GM18909 (cell line): Measurements from ENCODE around the gene TNIK.

Source experiments
- ATAC-seq: cut with Tn5 transposase; IDR thresholded peaks from one replicate; pipeline ENCODE4 v1.9.1; 2021; ENCODE audit warnings: mild to moderate bottlenecking; ENCODE audit not compliant: unreplicated experiment, poor library complexity

TNIK gene

DNA sequence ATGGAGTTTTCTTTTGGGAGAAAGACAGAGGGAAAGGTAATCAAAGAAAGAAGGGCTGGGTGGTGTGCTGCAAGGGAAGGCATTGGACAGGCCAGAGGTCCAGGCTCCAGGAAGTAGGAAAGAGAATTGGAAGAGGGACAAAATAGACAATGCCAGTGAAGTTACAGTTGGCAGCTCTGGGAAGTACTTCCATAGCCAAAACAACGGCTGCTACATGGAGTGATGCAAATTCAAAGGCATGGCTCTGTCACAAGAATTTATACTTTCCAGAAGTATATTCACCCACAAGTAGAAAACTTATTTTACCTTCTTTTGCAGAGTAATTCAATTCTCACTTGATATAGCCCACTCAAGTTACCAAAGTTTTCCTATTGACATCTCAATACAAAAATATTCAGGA, 191.5 kb downstream of the TNIK start:
- no peak for ATAC-seq

GRCh38 chr3:171267104-171267503, 193.1 kb downstream of the TNIK start:
- no peak for ATAC-seq

- ATAC-seq = no peak
Observed at GRCh38 chr3:171266740-171267073, 193.5 kb downstream of the TNIK start.

GRCh38 chr3:171266034-171266739, 194.0 kb downstream of the TNIK start:
- no peak for ATAC-seq

DNA sequence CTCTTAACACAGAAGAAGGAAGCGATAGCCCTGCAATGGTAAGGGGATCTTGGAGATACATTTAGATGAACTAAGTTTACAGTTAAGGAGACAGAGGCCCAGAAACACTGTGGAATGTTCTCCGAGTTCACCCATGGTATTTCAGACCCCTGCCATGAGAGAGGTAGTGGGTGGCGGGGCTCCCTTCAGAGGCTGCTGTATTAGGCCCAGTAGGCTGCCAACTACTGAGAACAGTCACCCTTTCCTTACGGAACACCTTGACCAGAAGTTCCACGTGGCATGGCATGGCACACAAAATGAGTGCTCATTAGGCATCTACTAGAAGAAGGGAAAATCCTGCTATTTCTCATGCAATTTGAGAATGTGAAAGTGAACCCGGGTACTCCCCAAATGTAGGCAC, 195.4 kb downstream of the TNIK start:
- ATAC-seq = no peak

DNA sequence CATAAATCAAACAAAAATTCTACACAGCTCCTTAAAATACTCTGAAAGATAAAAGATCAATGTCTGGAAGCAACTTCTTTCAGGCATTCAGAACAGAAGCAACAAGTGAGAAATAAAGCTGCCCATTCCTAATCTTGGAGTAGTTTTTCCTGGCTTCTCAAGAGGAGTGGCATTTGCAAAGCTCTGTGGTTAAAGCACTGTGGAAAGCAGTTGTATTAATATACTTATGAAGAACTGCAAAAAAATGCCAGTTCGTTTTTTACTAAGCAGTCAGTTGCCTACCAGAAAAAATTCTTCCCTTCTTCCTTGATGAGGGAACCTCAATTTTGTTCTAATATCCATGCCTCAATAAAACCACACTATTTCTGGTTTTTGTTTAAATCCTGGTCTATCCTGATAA, 197.8 kb downstream of the TNIK start:
- no peak for ATAC-seq

DNA sequence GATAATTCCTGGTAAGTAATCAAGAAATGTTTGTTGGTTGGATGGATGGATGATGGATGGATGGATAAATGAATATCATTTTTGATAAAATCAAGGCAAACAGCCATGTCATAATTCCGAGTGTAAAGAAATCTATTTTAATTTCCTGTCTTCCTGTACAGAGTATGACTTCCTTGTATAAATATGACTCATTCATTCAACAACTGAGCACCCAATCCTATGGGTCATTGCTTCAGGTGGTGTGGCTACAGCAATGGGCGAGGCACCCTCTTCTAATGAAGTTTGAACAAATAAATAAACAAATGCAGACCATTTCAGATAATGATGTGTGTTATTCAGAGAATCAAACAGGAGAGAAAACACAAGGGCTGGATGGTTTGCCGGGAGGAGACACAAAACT, 198.7 kb downstream of the TNIK start:
- ATAC-seq = no peak

DNA sequence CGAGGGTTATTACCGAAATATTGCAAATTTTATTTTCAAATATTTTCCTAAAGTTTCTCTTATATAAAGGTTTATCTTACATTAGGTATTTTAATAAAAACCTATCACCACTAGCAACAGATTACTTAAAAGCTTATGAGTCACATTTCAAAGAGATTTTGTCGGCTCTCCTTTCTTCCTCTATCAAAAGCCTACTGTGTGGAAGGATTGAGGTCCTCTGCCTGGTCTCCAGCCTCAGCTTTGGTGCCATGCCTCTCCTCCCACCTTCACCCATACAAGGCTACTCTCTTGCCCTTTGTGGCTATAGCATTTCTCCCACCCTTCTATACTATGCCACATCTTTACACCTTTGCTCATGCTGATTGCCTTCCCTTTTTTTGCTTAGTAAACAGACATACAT, 199.3 kb downstream of the TNIK start:
- no peak for ATAC-seq

GRCh38 chr3:171260466-171260865, 199.7 kb downstream of the TNIK start:
- no peak for ATAC-seq

- ATAC-seq = no peak
Observed at GRCh38 chr3:171258316-171258715, 201.9 kb downstream of the TNIK start.

DNA sequence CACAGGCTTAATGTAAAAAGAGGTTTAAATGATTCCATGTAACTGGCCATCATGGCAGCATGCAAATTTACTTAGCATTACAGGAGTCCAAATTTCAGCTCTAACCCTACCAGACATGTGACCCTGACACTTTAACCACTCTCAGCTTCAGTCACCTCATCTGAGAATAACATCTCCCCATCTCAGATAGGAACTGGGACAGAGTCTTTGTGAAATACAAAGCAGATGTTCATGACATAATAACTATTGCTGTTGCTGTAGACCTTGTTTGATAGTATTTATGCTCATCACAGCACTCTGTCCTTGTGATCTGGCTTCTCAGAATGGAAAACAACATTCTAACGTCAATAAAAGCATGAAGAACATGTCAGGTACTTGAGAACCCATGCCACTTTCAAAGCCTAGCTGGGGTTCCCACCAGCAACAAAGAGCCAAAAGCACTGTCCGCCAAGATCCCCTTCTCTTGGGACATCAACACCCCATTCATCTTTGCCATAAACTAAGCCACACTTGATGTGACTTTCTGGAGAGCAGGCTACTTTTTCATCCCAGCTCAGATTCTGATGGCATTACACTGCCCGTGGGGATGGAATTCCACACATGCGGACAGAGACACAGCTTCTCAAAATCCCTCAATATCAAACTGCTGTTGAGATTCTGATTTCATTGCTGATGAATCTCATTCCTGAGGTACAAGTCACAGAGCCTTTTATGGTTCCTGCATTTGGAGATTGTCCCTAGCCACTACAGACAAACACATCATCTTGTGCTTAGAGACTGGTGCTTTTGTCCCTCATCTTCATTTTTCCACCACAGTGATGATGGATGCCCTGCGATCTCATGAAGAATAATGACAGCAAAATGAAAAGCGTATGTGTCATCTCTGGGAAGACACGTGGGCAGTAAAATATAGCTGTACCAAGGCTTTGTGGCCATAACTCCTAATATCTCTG, 202.7 kb downstream of the TNIK start:
- ATAC-seq = peak; percentile 75

- peak; percentile 8 for ATAC-seq
Observed at GRCh38 chr3:171256445-171257250, 203.6 kb downstream of the TNIK start.

DNA sequence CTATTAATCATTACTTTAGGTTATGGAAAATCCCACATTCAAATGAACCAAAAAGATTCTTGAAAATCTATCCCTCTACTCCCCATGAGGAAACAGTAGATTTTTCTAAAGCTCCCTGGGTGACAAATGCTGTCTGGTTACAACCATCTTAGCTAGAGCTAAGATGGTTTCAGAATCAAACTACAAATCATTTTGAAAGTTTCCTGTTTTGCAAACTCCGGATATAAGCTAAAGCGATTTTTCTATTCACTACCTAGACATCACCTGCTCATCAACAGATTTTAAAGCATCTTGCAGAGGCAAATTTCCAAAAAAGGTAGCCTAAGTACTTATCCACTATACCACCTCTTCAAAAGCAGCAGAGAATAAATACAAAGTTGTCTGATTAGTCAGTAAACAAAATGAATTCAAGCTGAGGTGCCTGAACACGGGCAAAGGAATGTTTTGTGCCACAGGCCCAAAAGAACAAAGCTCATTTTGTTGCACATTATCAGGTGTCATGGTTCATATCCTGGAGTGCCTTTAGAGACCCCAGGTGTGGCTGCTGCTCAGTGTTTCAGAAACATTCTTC, 204.9 kb downstream of the TNIK start:
- ATAC-seq = peak; percentile 63

DNA sequence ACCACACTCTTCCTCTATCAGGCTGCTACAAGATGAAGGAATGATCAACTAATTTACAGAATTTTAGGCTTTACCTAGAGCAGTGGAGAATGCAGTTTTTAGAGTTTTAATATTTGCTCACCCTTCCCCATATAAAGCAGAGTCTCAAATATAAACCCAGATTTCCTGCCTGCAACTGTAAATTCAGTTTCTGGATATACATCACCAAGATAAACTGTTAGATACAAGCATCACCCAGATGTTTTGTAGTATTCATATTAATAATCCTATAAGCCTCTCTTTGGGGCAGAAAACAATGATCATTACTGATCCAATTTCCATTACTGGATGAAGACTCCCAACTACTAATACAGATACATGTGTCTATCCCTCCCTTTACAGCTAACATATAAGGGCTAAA, 205.9 kb downstream of the TNIK start:
- no peak for ATAC-seq

GRCh38 chr3:171251835-171252234, 208.4 kb downstream of the TNIK start:
- ATAC-seq = no peak

DNA sequence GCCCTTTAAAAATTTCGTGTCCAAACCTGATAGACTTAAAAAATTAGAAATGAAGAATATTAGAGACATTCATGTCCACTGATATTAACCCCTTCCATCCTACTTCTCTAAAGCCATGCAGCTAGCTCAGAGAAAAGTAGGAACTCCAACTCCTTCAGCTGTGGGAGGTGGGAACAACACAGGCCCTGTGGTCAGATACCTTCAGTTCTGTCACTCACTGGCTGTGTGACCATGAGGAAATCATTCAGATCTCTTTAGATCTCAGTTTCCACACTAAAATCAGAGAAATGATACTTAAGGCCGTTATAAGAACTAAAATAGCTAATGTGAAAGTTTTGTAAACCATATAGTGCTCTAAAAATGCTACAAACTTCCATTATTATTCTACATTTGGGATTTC, 209.8 kb downstream of the TNIK start:
- ATAC-seq = no peak

- peak; percentile 15 for ATAC-seq
Observed at GRCh38 chr3:171249245-171249644, 211.0 kb downstream of the TNIK start.

- peak; percentile 78 for ATAC-seq
Observed at GRCh38 chr3:171248426-171249111, 211.6 kb downstream of the TNIK start.

- ATAC-seq = no peak
Observed at GRCh38 chr3:171245796-171246765, 214.1 kb downstream of the TNIK start.
